Spleen (tissue), 11 donors: ENCODE measurements around the gene IL12RB2. TPM values are rescaled to one million over a fixed set of nuclear protein-coding genes. Genes with fewer than 3 reads are reported as not detected.

Experiments used
- DNase-seq: peaks from one replicate; pipeline ENCODE4 v3.0.0-alpha.2; 2020
- H3K27ac ChIP-seq, 8 donors: fragments of 200-600 bp; sonication (generic) in 7 of 8; 1 replicate in 4 of 8; 2 replicates in 4 of 8; pipeline versions ENCODE4 v1.5.0 to v1.8.0; 2016 to 2021; ENCODE audit warnings: inconsistent platforms in 4 of 8, mild to moderate bottlenecking in 4 of 8, moderate library complexity in 1 of 8
- H3K27me3 ChIP-seq, 7 donors: fragments of 200-600 bp; sonication (generic) in 6 of 7; replicated peaks in 1 of 7; 1 replicate in 4 of 7; 2 replicates in 3 of 7; pipeline versions ENCODE4 v1.5.0 to v1.8.0; 2016 to 2021; ENCODE audit warnings: inconsistent platforms in 3 of 7, mild to moderate bottlenecking in 1 of 7
- H3K36me3 ChIP-seq, 6 donors: fragments of 200-600 bp; sonication (generic) in 5 of 6; 1 replicate in 4 of 6; 2 replicates in 2 of 6; pipeline versions ENCODE4 v1.5.0 to v1.8.0; 2016 to 2021; ENCODE audit warnings: inconsistent platforms in 2 of 6
- H3K4me1 ChIP-seq, 6 donors: fragments of 200-600 bp; sonication (generic) in 5 of 6; 1 replicate in 3 of 6; 2 replicates in 3 of 6; pipeline versions ENCODE4 v1.5.0 to v1.8.0; 2016 to 2021; ENCODE audit warnings: inconsistent platforms in 3 of 6
- H3K4me3 ChIP-seq, 8 donors: fragments of 200-600 bp; sonication (generic) in 7 of 8; 1 replicate in 4 of 8; 2 replicates in 4 of 8; pipeline versions ENCODE4 v1.5.0 to v1.8.0; 2016 to 2021; ENCODE audit warnings: inconsistent platforms in 4 of 8, mild to moderate bottlenecking in 4 of 8, moderate library complexity in 2 of 8
- H3K9me3 ChIP-seq, 8 donors: fragments of 200-600 bp; sonication (generic) in 7 of 8; 1 replicate in 4 of 8; 2 replicates in 4 of 8; pipeline versions ENCODE4 v1.5.0 to v1.8.0; 2016 to 2021; ENCODE audit warnings: inconsistent platforms in 4 of 8
- CTCF ChIP-seq, 11 experiments: fragments of 200-600 bp in 7 of 11; fragments of 450-650 bp in 4 of 11; sonication (generic) in 4 of 11; IDR thresholded peaks in 8 of 11; conservative IDR thresholded peaks in 3 of 11; 1 replicate in 7 of 11; 2 replicates in 4 of 11; pipeline versions ENCODE4 v1.4.0 to v1.8.0; 2016 to 2021; ENCODE audit warnings: antibody characterized with exemption in 11 of 11, inconsistent platforms in 4 of 11, mild to moderate bottlenecking in 1 of 11
- POLR2A ChIP-seq, 3 donors: fragments of 450-650 bp; IDR thresholded peaks; one replicate each; pipeline ENCODE4 v1.5.1; 2017; ENCODE audit warnings: antibody characterized with exemption in 3 of 3, mild to moderate bottlenecking in 1 of 3
- POLR2AphosphoS5 ChIP-seq, 3 donors: sonication (generic); formaldehyde crosslinking; IDR thresholded peaks; one replicate each; pipeline ENCODE4 v1.5.1; 2017; ENCODE audit warnings: antibody characterized with exemption in 3 of 3
- WGBS, 5 donors: extraction: QIAGEN DNeasy Blood & Tissue Kit in 3 of 5; methylation state at CpG; one replicate each; pipeline versions ENCODE4 v1.1.5 to v1.1.7; 2013 to 2018; 5-methylcytosine and 5-hydroxymethylcytosine counted together
- intact Hi-C: fragments of 100-400 bp; cut with DNase I; formaldehyde crosslinking; loops from one replicate; pipeline ENCODE4 v1.15.0; 2023; ENCODE audit warnings: low total_unique reads
- polyA plus RNA-seq, 3 donors: library from polyadenylated mRNA; stranded (reverse); fragments of 200-250 nt; gene quantifications; one replicate each; pipeline ENCODE4 v1.2.1, GENCODE V29; 2013
- total RNA-seq, 7 donors: library from RNA; depleted of rRNA in 3 of 7; stranded (reverse); fragments of >200 nt in 3 of 7; fragmentation: NEBNext Ultra II Directional in 4 of 7; extraction: Animal tissue kit (Norgen Biotek cat#: 25700) in 4 of 7; gene quantifications; one replicate each; pipeline versions ENCODE4 v1.1.0 to v1.2.1, GENCODE V29; 2016 to 2021
- donor health status: healthy with polysubstance abuse.
- donor health status: DM: no; HTN: no; CAD: no; lungs with moderate emphysema.
- donor health status: DM: no; HTN: no; CAD: no.
- donor health status: Bipolar disorder and iron deficiency.
- donor health status: healthy.
- donor health status: DM: no; HTN: no; CAD: no.
- donor health status: DM: yes; HTN: yes; CAD: no.

Gene IL12RB2
- total and polyA plus RNA-seq, 10 donors: 0.17 to 6.0 (median 1.9) TPM

- peak; percentile 99 for DNase-seq
- Histone ChIP-seq H3K4me1 (peaks cover 22 to 67% (median 52%) of the 10 kb centered on the region in 6 donors), H3K9me3 (no peaks in the 10 kb centered on the region), H3K36me3 (peaks cover 3 to 9% (median 6%) of the 10 kb centered on the region in 6 donors), H3K27me3 (no peaks in the 10 kb centered on the region), H3K4me3 (peak within 1 kb of the TSS; percentile 60 to 98 (median 82)), H3K27ac (peak within 1 kb of the TSS; percentile 89 to 97 (median 94))
- intact Hi-C loops: no loop called here
- 0% methylated on average over 34 to 62 of the region's 62 CpGs for WGBS, 5 donors
- peak in 1 of 11 experiments; percentile 14 for TF ChIP-seq CTCF (IDR thresholded peaks at IDR 0.05 in 8 of 11, conservative IDR thresholded peaks at IDR 0.05 in 3 of 11)
- TF ChIP-seq POLR2AphosphoS5 (IDR thresholded peaks at IDR 0.05): peak; percentile 91 to 96 (median 91)
- peak in 2 of 3 donors; percentile 15 to 19 for TF ChIP-seq POLR2A (IDR thresholded peaks at IDR 0.05)
Observed at GRCh38 chr1:67430358-67431155, 122.9 kb downstream of the IL12RB2 start, which contains the start of gene SERBP1. TSS of gene SERBP1 (minus strand) at chr1:67430402. CDS start at chr1:67430300, 102 bp downstream.

- DNase-seq: no peak
- H3K27me3 ChIP-seq: no peaks in the 10 kb centered on the region
- peaks cover 15 to 59% (median 45%) of the 10 kb centered on the region in 6 donors for H3K4me1 ChIP-seq
- H3K27ac ChIP-seq: peak overlapping the region; percentile 89 to 97 (median 94)
- peaks cover 0 to 2% (median 0%) of the 10 kb centered on the region in 6 donors for H3K36me3 ChIP-seq
- WGBS, 5 donors: 21 to 26% (median 23%) methylated on average over 12 of the region's 12 CpGs
- intact Hi-C loops: no loop called here
- peak overlapping the region; percentile 60 to 98 (median 82) for H3K4me3 ChIP-seq
- TF ChIP-seq POLR2AphosphoS5 (IDR thresholded peaks at IDR 0.05): no peak
- no peak for TF ChIP-seq CTCF (IDR thresholded peaks at IDR 0.05 in 8 of 11, conservative IDR thresholded peaks at IDR 0.05 in 3 of 11)
- no peak for TF ChIP-seq POLR2A (IDR thresholded peaks at IDR 0.05)
- no peaks in the 10 kb centered on the region for H3K9me3 ChIP-seq
Observed at GRCh38 chr1:67431156-67431765, 123.6 kb downstream of the IL12RB2 start.

GRCh38 chr1:67431869-67432578 is 124.4 kb downstream of the IL12RB2 start:
- peak overlapping the region in 2 of 8 donors; percentile 94 to 98 for H3K4me3 ChIP-seq
- 74 to 86% (median 79%) methylated on average over 8 of the region's 8 CpGs for WGBS, 5 donors
- no peak for DNase-seq
- H3K27me3 ChIP-seq: no peaks in the 10 kb centered on the region
- H3K27ac ChIP-seq: no peak overlapping the region
- H3K36me3 ChIP-seq: no peaks in the 10 kb centered on the region
- TF ChIP-seq POLR2AphosphoS5 (IDR thresholded peaks at IDR 0.05) (no peak), POLR2A (IDR thresholded peaks at IDR 0.05) (no peak), CTCF (IDR thresholded peaks at IDR 0.05 in 8 of 11, conservative IDR thresholded peaks at IDR 0.05 in 3 of 11) (no peak)
- H3K4me1 ChIP-seq: peaks cover 10 to 52% (median 37%) of the 10 kb centered on the region in 6 donors
- H3K9me3 ChIP-seq: no peaks in the 10 kb centered on the region
- intact Hi-C loops: no loop called here
